NAMALWA (cell line): ENCODE measurements around the gene TOPAZ1.
A peak's percentile ranks its signal among the peaks of the same experiment; 100 is the strongest.

Experiments used
- DNase-seq: peaks from one replicate; pipeline ENCODE4 v3.0.0-alpha.2; 2015; ENCODE audit warnings: low spot score

The TOPAZ1 gene

DNA sequence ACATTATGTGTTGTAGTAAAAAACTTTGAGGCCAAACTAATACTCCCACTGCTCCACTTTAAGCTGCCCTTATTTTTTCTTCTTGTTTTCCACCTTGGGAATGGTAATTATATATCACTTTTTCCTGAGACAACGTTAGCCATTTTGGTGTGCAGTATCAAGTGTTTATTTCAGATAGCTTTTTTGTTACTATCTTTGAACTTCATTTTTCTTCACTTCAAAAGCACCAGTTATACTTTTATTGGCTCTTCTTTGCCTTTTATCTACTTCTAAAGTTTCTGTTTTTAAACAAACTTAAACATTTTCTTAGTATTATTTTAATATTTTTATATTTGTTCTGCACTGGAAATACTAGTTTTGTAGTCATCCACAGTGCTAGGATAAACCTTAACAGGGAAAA is 6.5 kb downstream of the TOPAZ1 start:
- no peak for DNase-seq

DNA sequence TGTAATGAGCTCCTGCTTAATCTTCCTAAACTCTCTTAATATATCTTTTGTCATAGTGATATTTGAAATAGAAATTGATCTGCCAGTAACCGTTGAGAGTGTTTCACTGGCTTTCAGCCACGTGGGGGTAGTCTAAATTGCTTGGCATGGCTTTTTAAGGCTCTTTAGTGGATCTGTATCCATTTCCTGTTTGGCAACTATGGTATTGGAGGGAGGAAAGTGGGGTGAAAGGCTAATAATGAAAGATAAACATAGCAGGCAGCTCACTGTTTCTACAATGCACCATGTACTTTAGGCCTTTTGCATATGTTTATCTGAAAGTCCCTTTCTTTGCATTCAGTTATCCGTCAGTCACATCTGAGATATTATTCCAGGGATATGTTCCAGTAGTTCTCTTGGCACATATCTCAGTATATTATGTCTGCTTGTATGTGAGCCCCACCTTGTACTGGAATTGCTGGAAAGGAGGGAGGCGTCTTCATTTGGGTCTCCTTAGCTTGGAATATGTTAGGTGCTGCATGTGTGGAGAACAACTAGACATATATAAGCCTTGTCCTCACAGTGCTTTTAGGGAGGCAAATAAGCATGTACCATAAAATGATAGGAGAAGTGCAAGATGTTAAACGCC is 10.8 kb downstream of the TOPAZ1 start:
- no peak for DNase-seq

DNA sequence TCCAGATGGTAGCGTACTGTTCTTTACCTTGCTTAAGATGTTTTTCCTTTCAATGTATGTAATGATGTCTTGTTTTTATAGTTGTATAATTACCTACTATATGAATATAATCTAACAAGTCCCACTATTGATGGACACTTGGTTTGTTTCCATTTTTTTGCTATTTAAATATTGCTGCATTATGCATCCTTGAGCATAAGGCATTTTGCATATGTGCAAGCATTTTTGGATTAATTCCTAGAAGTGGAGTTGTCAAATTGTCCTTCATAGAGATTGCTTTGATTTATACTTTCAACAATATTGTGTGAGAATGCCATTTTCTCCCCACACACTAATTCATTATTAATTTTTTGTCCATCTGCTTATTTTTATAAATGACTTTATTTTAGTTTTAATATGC is 17.7 kb downstream of the TOPAZ1 start:
- no peak for DNase-seq

DNA sequence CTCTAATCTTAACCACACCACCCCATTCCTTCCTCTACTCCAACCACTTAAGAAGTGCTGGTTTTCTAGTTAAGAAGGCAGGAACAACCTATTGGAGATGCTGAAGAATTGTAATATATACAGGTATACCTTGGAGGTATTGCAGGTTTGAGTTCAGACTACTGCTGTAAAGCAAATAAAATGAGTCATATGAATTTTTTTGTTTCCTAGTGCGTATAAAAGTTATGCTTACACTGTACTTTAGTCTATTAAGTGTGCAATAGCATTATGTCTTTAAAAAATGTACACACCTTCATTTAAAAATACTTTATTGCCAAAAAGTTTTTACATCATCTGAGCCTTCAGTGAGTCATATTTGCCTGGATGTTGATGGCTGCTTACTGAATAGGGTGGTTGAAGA is 22.5 kb downstream of the TOPAZ1 start:
- DNase-seq: no peak

DNA sequence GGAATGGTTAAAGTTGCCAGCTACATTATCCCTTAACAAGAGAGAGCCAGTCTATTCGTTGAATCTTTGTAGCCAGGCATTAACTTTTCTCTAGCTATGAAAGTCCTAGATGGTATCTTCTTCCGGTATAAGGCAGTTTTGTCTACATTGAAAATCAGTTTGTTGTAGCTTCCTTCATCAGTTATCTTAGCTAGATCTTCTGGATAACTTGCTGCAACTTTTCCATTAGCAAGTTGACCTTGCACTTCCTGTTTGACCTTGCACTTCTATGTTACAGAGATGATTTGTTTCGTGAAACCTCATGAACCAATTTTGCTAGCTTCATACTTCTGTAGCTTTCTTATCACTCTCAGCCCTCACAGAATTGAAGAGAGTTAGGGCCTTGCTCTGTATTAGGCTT is 24.1 kb downstream of the TOPAZ1 start:
- no peak for DNase-seq

DNA sequence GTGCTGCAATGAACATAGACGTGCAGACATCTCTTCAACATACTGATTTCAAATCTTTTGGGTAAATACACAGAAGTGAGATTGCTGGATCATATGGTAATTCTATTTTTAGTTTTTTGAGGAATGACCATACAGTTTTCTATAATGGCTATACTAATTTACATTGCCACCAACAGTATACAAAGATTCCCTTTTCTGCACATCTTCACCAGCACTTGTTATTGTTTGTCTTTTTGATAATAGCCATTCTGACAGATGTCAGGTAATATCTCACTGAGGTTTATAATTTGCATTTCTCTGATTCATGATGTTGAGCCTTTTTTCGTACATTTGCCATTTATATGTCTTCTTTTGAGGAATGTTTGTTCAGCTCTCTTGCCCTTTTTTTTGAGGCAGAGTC is 30.5 kb downstream of the TOPAZ1 start:
- DNase-seq: no peak

DNA sequence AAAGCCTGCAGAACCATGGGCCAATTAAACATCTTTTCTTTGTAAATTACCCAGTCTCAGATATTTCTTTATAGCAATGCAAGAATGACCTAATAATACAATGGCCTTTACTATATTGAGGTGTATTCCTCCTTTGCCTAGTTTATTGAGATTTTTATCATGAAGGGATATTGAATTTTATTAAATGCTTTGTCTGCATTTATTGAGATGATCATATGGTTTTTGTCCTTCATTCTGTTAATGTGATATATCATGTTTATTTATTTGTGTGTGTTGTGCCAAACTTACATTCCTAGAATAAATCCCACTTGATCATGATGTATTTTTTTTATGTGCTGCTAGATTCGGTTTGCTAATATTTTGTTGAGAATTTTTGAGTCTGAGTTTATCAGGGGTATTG is 36.2 kb downstream of the TOPAZ1 start:
- DNase-seq: no peak

DNA sequence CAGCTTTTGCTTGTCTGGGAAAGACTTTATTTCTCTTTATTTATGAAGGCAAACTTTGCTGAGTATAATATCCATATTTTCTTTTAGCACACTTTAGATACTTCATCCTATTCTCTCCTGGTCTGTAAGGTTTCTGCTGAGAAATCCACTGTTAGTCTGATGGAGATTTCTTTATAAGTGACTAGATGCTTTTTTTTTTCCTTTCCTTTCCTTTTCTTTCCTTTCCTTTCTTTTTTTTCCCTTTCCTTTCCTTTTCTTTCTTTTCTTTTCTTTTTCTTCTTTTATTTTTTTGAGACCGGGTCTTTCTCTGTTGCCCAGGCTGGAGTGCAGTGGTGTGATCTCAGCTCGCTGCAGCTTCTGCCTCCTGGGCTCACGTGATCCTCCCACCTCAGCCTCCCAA is 38.4 kb downstream of the TOPAZ1 start:
- DNase-seq: no peak

DNA sequence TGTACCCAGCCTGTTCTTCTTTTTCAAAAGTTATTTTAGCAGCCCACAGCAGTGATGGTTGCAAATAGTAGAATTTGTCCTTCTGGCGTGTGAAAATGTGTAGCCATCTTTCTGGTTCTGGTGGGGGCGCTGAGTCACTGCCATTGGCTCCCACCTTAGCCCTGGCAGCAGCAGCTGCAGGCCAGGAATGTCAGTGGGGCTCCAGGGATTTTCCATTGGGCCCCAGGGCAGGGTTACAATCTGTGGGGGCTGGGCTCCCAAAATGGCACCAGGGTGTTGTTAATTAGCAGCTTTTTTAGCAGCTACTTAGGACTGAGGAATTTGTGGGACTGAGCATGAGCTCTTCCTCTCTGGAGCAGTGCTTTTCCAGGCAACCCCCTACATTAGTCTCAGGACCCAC is 38.9 kb downstream of the TOPAZ1 start:
- DNase-seq: no peak

DNA sequence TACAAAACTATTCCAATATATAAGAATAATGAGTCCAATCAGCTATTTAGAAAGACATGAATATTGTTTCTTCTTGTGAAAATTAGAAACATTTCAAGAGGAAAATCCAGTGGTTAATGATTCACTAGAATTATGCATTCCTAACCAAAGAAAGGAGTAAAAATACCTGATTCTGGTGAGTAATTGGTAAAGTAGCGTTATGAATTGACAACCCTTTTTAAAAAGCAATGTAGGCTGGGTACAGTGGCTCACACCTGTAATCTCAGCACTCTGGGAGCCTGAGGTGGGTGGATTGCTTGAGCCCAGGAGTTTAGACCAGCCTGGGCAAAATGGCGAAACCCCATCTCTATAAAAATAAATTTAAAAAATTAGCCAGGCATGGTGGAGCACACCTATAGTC is 43.3 kb downstream of the TOPAZ1 start:
- DNase-seq: no peak

DNA sequence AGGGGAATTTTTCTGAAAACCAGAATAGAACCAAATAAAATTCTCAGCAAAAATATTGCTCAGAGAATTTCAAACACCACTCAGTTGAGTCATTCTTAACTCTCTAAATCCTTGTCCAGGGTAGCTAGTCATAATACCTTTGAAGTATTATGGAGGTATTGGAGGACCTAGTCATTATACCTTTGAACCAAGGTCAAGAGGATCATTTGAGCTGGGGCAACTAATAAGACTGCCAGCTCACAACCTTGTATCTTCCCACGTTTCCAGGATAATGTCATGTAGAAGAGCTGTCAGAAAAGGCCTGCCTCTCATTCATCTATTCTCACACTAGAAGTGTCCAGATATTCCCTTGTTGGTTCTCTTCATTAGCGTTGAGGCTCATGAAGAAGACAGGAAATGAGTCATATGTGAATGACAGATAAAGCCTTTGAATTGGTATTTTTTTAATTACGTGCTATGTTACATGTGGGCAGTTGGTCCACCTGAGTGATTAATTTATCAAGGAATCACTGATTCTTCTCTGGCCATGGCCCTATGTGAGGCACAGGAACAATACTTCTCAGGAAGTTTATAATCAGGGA is 48.3 kb downstream of the TOPAZ1 start:
- no peak for DNase-seq

DNA sequence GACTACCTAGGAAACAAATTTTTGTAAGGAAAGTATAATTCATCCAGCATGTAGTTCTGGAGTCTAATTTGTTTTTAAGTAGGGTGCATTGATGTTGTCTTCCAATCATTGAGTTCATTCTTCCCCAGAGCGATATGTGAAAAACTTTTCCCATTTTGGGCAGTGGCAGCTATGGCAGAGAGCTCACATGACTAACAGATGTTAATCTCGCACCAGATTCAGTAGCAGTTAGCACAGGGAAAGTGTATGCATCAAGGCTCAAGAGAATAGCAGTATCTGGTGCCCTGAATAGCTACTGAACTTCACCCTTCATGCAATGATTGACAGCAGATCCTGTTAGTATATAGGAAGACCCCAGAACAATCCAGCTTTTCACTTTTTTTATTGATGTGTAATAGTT is 50.6 kb downstream of the TOPAZ1 start:
- no peak for DNase-seq

DNA sequence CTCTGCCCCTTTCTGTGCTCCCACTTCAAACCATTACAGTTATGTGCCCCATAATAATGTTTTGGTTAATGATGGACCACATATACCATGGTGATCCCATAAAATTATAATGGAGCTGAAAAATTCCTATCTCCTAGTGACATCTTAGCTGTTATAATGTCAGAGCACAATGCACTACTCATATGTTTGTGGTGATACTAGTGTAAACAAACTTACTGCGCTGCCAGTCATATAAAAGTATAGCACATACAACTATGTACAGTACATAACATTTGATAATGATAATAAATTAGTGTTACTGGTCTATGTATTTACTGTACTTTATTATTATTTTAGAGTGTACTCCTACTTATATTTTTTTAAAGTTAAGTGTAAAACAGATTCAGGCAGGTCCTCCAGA is 51.3 kb downstream of the TOPAZ1 start:
- no peak for DNase-seq

DNA sequence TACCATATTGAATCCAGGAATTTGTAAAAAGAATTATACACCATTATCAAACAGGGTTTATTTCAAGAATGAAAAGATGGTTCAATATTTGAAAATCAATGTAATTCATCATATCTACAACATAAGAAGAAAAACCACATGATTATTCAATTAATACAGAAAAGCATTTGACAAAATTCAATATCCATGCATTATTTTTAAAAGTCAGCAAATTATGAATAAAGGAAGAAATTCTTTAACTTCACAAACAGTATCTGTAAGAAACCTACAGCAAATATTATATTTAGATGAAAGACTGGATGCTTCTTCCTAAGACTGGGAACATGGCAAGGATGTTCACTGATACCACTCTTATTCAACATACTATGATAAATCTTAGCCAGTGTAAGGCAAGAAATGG is 55.6 kb downstream of the TOPAZ1 start:
- DNase-seq: no peak

DNA sequence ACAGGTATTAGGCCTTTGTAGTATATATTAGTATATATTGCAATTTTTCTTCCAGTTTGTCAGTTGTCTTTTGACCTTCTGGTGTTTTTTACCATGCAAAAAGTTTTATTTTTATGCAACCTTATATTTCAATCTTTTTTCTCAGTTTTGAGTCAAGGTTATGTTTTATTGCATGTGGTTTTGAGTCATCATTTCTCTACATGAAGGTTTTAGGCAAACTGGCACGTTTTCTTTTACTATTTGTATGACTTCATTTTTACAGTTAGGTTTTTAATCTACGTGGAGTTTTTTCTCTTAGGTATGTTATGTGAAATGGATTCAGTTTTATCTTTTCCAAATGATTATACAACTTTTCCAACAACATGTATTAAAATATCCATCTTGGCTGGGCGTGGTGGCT is 60.1 kb downstream of the TOPAZ1 start:
- DNase-seq: no peak

DNA sequence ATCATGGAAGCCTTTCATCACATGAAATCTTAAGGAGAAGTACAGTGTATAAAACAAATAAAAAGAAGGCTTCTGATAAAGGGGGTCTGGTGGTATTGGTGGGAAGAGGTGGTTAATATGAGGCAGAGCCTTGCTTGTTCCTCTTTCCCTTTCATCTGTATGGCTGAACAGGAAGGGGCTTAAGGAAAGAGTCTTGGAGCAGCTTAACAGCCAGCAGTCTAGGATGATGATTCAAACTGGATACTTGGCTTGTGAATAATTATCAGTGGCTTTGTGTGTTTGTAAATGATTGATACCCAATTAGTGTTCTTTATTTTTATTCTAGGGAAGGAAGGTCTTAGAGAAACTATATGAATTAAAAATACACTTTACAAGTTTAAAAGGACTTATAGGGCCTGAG is 67.8 kb downstream of the TOPAZ1 start:
- DNase-seq: no peak

DNA sequence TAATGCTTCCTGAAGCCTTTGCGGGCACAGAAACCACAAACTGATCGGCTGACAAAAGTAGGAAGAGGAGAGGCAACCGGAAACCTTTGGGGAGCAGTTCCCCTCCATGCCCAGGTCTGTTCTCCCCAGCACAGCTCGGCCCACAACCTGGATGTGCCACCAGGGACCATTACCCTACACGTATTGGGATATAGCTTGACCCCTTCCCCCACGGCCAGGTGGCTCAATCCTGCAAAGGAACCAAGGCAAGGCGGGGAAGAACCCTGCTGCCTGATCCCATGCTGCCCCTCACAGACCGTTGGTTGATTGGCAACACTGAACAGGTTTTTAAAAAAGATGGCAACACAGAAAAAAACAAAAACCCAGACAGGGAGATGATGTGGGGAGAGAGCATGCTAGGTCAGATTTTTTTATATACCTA is 77.2 kb downstream of the TOPAZ1 start:
- no peak for DNase-seq

DNA sequence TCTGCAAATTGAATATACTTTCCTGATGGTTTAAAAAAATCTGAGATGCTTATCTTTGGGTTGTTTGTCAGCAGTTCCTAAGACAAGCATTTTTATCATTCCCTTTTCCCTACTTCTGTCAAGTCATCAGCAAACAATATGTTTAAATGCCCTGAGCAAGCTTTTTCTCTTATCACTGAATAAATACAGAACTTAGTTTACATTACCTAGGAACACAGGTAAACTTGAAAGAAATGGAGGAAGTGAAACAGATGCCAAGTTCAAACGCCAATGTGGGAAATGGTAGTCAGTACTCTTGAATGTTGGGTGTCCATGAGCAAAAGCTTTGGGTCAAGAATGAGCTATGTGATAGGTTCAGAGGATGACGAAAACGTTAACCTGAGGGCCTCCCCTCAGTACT is 79.6 kb downstream of the TOPAZ1 start:
- DNase-seq: no peak

DNA sequence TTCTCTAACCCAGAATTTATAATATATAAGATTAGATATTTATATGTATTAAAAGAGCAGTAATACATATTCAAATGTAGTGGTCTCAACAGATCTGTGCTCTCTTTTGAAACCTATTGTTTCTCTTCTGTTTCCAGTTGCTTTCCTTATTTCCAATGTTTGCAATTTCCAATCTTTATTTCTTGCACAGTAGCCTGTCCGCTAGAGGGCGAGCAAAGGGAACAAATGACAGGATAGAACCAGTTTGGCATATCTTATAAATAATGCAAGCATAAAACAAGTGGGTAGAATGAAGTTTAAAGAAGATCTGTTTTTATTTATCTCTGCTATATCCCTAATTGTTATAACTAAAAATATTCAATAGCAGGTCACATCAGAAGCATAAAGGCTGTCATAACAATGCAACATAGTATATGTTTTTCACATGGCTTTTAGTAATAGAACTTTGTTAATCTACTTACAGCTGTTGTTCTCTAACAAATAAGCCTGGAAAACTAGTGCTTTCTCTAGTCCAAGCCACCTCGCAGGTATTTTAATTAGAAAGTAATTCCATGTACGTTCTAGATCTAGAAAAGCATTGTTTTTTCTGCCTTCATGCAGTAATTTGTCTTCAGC is 81.8 kb downstream of the TOPAZ1 start:
- DNase-seq: peak; percentile 68

DNA sequence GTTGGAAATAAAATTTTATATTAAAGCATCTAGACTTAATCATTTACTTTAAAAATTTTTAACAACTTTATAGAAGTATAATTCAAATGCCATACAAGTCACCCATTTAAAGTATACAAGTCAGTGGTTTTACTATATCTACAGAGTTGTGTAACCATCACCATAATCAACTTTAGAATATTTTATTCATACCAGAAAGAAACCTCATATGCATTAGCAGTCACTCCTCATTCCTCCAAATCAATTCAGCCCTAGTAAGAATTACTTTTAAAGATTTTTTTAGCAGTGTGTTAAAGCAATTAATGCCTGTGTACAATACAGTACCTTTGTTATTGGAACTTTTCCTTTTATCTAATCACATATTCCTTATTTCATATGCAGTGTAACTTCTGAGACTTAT is 82.9 kb downstream of the TOPAZ1 start:
- no peak for DNase-seq

DNA sequence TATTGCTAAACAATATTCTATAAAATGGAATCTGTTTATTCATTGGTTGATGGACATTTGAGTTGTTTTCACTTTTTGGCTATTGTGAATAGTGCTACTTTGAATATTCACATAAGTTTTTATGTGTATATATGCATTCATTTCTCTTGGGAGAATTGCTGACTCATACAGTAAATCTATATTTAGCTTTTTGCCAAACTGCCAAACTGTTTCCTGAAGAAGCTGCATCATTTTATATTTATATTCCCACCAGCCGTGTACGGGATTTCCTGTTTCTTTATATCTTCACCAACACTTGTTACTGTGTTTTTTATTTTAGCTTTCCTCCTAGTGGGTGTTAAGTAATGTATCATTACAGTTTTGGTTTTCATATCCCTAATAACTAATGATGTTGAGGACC is 84.3 kb downstream of the TOPAZ1 start:
- no peak for DNase-seq

DNA sequence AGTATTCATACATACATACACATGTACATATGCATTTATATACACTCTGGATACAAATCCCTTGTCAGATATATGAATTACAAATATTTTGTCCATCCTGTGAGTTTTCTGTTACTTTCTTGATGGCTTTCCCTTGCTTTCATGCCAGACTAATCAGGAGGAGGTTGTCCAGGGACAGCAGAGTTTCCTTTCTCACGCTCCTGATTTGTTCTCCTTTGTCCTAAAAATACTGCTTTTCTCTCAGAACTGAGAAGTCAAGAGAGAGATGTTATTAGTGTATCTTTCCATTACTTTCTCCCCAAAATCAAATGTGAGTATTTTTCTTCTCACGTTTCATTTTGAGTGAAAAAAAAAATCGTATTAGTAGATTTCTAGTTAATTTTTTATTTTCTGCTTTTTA is 84.8 kb downstream of the TOPAZ1 start:
- no peak for DNase-seq

DNA sequence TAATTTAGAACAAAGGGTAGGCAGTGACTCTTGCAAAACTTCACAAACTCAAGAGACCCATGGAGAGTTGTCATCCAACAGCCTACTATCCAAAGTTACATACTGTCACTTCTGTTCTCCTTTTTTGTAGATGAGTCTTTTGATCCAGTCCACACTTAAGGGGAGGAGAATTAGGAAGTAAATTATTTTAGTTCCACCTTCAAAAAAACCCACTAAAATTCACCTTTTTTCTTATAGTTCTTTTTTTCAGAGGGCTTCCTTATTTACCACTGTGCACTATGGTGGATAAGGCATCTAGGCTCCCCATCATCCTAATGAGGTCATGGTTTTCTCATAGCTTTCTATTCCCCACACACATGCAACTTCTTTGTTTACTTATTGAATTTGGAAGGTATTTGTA is 88.3 kb downstream of the TOPAZ1 start:
- DNase-seq: no peak

DNA sequence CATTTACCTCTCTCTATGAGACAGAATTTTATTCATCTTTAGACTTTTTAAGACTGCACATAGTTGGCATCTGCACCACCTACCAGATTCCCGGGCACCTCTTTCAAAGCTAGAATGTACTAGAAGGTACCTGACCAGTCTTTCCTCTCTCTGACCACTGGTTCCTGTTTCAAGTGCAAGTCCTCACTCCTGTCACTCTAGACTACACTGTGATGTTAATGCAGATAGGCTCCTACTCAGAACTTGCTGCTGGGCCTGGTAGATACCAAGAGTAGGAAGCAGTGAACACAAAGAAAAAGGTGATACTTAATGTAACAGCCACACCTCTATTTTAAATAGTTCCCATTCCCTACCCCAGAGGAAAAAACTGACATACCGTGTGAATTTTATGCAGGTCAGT is 88.8 kb downstream of the TOPAZ1 start:
- no peak for DNase-seq
